Omental fat pad (tissue), 4 donors: Measurements from ENCODE around the gene RHCG. TPM values are rescaled to one million over a fixed set of nuclear protein-coding genes. Genes with fewer than 3 reads are reported as not detected.
"Not testable (repeated sequence)": the region's sequence is repeated elsewhere in the genome, so short reads cannot be mapped to it uniquely, and the experiment has no call there.

ENCODE experiments used
- ATAC-seq: fragments of 150-250 bp; one replicate; pipeline ENCODE4 v1.9.1; 2016; ENCODE audit warnings: mild to moderate bottlenecking, moderate library complexity; ENCODE audit not compliant: low FRiP score
- DNase-seq: peaks from one replicate; pipeline ENCODE4 v3.0.0-alpha.2; 2019; ENCODE audit warnings: low spot score
- total RNA-seq, 4 donors: library from RNA; depleted of rRNA; stranded (reverse); fragments of >200 nt; gene quantifications; one replicate each; pipeline ENCODE4 v1.1.0, GENCODE V29; 2016
- TF ChIP-seq, protein P1 (sequence below), 3 donors: fragments of 450-650 bp; IDR thresholded peaks; one replicate each; pipeline ENCODE4 v1.5.1; 2016 to 2017; ENCODE audit warnings: antibody characterized with exemption in 3 of 3, mild to moderate bottlenecking in 3 of 3, moderate library complexity in 2 of 3

RHCG gene
- total RNA-seq, 4 donors from 2014 or later = 0.46 to 15.5 TPM; not detected in 2

DNA sequence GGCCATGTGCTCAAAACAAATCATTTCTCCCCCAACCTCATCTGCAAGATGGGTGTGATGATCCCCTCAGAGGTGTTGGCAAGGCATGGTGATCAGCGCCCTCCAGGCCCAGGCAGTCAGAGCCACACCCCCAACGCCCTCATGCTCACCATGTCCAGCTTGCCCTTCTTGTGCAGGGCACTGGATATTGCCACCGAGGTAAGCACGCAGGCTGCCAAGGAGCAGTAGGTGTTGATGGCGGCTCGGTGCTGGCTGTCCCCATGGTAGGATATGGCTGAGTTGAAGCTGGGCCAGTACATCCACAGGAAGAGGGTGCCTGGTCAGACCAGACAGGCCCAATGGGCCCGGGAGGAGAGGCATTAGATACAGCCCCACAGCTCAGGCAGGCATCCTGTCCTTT, 17.2 kb downstream of the RHCG start:
- no peak for ATAC-seq
- no peak for DNase-seq
- TF ChIP-seq, protein P1, sequence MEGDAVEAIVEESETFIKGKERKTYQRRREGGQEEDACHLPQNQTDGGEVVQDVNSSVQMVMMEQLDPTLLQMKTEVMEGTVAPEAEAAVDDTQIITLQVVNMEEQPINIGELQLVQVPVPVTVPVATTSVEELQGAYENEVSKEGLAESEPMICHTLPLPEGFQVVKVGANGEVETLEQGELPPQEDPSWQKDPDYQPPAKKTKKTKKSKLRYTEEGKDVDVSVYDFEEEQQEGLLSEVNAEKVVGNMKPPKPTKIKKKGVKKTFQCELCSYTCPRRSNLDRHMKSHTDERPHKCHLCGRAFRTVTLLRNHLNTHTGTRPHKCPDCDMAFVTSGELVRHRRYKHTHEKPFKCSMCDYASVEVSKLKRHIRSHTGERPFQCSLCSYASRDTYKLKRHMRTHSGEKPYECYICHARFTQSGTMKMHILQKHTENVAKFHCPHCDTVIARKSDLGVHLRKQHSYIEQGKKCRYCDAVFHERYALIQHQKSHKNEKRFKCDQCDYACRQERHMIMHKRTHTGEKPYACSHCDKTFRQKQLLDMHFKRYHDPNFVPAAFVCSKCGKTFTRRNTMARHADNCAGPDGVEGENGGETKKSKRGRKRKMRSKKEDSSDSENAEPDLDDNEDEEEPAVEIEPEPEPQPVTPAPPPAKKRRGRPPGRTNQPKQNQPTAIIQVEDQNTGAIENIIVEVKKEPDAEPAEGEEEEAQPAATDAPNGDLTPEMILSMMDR (IDR thresholded peaks at IDR 0.05) = no peak

DNA sequence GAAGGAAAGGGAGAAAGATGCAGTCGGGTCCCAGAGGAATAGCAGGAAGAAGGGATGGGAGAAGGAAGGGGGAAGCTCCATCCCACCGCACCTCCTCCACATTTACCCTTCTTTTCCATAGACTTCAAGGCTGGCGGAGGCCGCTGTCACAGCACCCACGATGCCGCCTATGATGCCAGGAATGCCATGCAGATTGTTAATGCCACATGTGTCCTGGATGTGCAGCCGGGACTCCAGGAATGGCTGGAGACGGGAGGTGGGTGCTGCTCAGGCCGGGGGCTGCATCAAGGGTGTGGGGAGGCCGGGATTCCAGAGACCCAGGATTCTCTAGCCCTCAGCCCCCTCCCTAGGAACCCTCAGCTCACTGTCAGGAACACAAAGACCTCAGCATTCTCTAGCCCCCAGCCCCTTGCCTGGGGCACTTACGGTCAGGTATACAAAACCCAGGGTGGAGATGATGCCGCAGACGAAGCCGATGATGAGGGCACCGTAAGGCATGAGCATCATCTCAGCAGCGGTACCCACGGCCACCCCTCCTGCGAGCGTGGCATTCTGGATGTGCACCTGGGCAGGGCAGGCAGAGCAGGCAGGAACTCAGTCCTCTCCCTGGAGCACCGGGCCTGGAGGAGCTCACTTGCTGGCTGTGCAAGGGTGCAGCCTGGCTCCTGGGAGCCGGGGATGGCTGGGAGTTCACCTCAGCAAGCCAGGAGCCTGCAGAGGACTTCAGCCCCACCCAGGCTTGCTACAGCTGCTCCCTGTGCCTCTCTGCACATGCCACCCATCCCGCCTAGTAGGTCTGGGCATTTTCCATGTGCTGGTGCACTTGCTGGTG, 18.8 kb downstream of the RHCG start:
- TF ChIP-seq, protein P1 (IDR thresholded peaks at IDR 0.05) = no peak
- ATAC-seq (no peak), DNase-seq (no peak)

DNA sequence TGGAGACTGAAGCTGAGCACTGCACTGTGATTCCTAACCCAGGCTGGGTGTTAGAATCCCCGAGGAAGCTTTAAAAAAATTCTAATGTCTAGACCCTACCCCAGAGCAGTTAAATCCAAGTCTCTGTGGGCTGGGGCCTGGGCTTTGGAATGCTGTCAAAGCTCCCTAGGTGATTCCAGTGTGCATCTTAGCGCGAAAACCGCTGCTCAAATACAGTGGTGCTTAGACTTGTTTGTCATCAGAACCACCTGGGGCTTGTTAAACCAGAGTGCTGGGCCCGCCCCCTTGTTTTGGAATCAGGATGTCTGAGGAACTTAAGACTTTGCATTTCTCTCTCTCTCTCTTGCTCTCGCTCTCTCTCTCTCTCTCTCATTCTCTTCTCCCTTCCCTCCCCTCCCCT, 20.7 kb downstream of the RHCG start:
- ATAC-seq = no peak

GRCh38 chr15:89472785-89473256, 23.6 kb downstream of the RHCG start:
- ATAC-seq = no peak
- DNase-seq = no peak

More for the DNA sequence above, 20.7 kb downstream of the RHCG start:
- DNase-seq = no peak
- TF ChIP-seq, protein P1 (IDR thresholded peaks at IDR 0.05) = no peak

GRCh38 chr15:89469426-89470096, 26.8 kb downstream of the RHCG start:
- no peak for DNase-seq
- no peak for ATAC-seq
- TF ChIP-seq, protein P1 (IDR thresholded peaks at IDR 0.05) = no peak

More at GRCh38 chr15:89472785-89473256, 23.6 kb downstream of the RHCG start:
- TF ChIP-seq, protein P1 (IDR thresholded peaks at IDR 0.05) = no peak

GRCh38 chr15:89468813-89469212, 27.6 kb downstream of the RHCG start:
- DNase-seq, ATAC-seq: not testable (repeated sequence)

DNA sequence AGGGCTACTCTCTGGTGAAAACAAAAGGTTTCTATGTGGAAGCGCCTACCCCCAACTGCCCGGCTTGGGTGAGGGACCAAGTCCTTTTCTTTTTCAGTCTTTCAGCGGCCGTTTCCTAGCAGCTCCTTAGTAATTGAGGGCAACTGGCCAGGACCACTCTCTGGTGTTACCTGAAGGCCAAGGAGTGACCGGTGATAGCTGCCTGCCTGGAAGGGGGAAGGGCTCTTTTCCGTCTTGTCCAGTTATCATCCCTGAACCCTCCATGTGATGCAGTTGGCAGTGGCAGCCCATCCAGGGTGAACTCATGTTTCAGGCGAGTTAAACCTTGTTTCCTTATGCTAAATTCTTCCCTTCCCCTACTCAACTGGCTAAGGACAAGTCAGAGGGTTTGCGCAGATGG, 33.3 kb downstream of the RHCG start:
- DNase-seq = no peak
- TF ChIP-seq, protein P1 (IDR thresholded peaks at IDR 0.05) = no peak
- ATAC-seq = no peak
